GM10248 (cell line): ENCODE results near the gene SLX4.

Source experiments
- CTCF ChIA-PET: fragments of 300-600 bp; sonication (Branson Sonifier 250); formaldehyde crosslinking; extraction: SDS; loops from one replicate; lab custom pipeline; 2021; ENCODE audit warnings: antibody characterized with exemption; lab: Yijun Ruan, JAX
- POLR2A ChIA-PET: fragments of 350-650 bp; sonication (Branson Sonifier 250); formaldehyde crosslinking; extraction: SDS; loops from one replicate; lab custom pipeline; 2020; ENCODE audit warnings: antibody characterized with exemption; lab: Yijun Ruan, JAX
- DNase-seq: peaks from one replicate; pipeline ENCODE4 v3.0.0; 2012; ENCODE audit errors: extremely low spot score
- CTCF ChIP-seq: IDR thresholded peaks from 2 replicates; pipeline ENCODE4 v1.5.1; 2012; ENCODE audit warnings: mild to moderate bottlenecking, low read depth; ENCODE audit errors: extremely low read depth, missing control alignments, control extremely low read depth

The SLX4 gene

DNA sequence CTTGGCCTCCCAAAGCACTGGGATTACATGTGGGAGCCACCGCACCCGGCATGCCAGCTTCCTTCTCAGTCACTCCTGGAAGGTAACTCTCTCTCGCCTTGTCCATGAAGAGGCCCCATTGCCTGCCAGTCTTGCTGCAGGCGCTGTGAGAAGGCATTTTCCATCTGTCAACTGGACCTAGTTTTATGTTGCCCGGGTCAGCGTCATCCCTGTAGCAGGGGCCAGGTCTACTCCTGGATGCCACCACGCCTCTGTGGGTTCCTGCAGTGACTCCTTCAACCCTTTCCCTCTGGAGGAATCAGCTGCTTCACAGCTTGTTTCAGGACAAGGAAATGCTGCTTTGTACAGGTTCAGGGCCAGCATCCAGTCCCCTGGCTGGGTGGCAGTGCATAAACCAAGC, 31.6 kb downstream of the SLX4 start:
- POLR2A ChIA-PET = no interaction called here
- no peak for DNase-seq
- no peak for TF ChIP-seq CTCF
- CTCF ChIA-PET = no interaction called here

GRCh38 chr16:3578610-3579551, 32.5 kb downstream of the SLX4 start:
- ChIA-PET POLR2A (no interaction called here), CTCF (interaction anchor here (1.2 kb wide), 1 partner anchor 12 kb away, joined by 3 read pairs; no protein-coding TSS in a partner anchor)
- peak; percentile 78 for DNase-seq
- TF ChIP-seq CTCF = no peak

DNA sequence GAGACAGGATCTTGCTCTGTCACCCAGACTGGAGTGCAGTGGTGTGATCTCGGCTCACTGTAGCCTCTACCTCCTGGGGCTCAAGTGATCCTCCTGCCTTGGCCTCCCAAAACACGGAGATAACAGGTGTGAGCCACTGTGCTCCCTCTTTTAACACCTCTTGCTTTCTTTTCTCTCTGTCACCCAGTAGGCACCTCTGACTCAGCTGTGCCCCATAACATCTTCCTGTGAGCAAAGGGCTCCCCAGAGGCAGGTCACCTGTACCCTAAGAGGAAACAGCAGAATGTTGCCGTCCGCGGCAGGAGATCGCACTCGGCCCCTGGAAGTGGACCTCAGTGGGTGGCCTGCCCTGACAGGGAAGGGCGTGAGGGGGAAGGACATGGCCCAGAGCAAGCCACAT, 33.3 kb downstream of the SLX4 start:
- ChIA-PET CTCF (interaction anchor here (1.2 kb wide), 1 partner anchor 11 kb away, joined by 3 read pairs; no protein-coding TSS in a partner anchor), POLR2A (no interaction called here)
- TF ChIP-seq CTCF = no peak
- no peak for DNase-seq

GRCh38 chr16:3577302-3577752, 34.1 kb downstream of the SLX4 start, which contains the start of gene NLRC3:
NLRC3 (minus strand) TSS chr16:3577403; CDS start chr16:3565036, 12,367 bp downstream.
- ChIA-PET CTCF (no interaction called here), POLR2A (no interaction called here)
- no peak for TF ChIP-seq CTCF
- peak; percentile 65 for DNase-seq

- TF ChIP-seq CTCF = no peak
- CTCF ChIA-PET = no interaction called here
- POLR2A ChIA-PET = no interaction called here
- DNase-seq = no peak
Observed at GRCh38 chr16:3576211-3576610, 35.2 kb downstream of the SLX4 start.

GRCh38 chr16:3575491-3575890, 35.9 kb downstream of the SLX4 start:
- no peak for TF ChIP-seq CTCF
- ChIA-PET POLR2A (no interaction called here), CTCF (no interaction called here)
- no peak for DNase-seq
